HepG2 (cell line): Measurements from ENCODE around the gene PDE6H. TPM values are rescaled to one million over a fixed set of nuclear protein-coding genes. Genes with fewer than 3 reads are reported as not detected.

Experiments
- ATAC-seq: fragments of 200-7000 bp; cut with Tn5 transposase; 3 replicates; pipeline ENCODE4 v1.9.1; 2020; ENCODE audit warnings: mild to moderate bottlenecking, moderate library complexity
- BruUV-seq: library from RNA; stranded (reverse); fragments of 400-500 nt; replicated peaks from 2 replicates; lab custom pipeline; 2021; lab: Mats Ljungman, UMichigan
- CTCF ChIA-PET: fragments of 300-600 bp; formaldehyde crosslinking; extraction: SDS; loops from one replicate; lab custom pipeline; 2021; ENCODE audit warnings: low total read pairs, inconsistent platforms, low intra/inter-chr PET ratio; lab: Yijun Ruan, JAX
- POLR2A ChIA-PET: fragments of 350-600 bp; sonication (Branson Sonifier 250); formaldehyde crosslinking; loops from one replicate; lab custom pipeline; 2020; ENCODE audit warnings: antibody characterized with exemption, inconsistent platforms; lab: Yijun Ruan, JAX
- DNase-seq: peaks from one replicate; pipeline ENCODE4 v3.0.0-alpha.2; 2015; ENCODE audit warnings: low spot score
- FAIRE-seq: peaks from 3 replicates; lab custom pipeline; 2011; peaks lifted over from hg19 to GRCh38; lab: Jason Lieb, UNC
- H2AFZ ChIP-seq: one replicate; pipeline ENCODE4 v1.6.1; 2011; ENCODE audit warnings: low read length, inconsistent platforms
- H3K27ac ChIP-seq: fragments of 300-600 bp; 3 replicates; pipeline ENCODE4 v1.8.0; 2011; ENCODE audit warnings: mixed run types, mild to moderate bottlenecking, mixed read lengths, low read length, inconsistent platforms; ENCODE audit not compliant: insufficient read depth; ENCODE audit errors: extremely low read length
- H3K27me3 ChIP-seq, 2 experiments: fragments of 200-600 bp in 1 of 2; 2 replicates in 1 of 2; 3 replicates in 1 of 2; pipeline versions ENCODE4 v1.6.0 to v1.8.0; 2011; ENCODE audit warnings: low read length in 2 of 2, mild to moderate bottlenecking in 2 of 2, moderate library complexity in 2 of 2, inconsistent platforms in 1 of 2; ENCODE audit not compliant: insufficient read depth in 2 of 2, control insufficient read depth in 1 of 2
- H3K36me3 ChIP-seq, 2 experiments: fragments of 200-600 bp in 1 of 2; replicated peaks in 1 of 2; 2 replicates in 1 of 2; 3 replicates in 1 of 2; pipeline versions ENCODE4 v1.5.1 to v1.8.0; 2011; ENCODE audit warnings: low read length in 2 of 2, inconsistent platforms in 1 of 2; ENCODE audit not compliant: insufficient read depth in 2 of 2, control insufficient read depth in 1 of 2
- H3K4me1 ChIP-seq: 2 replicates; pipeline ENCODE4 v1.5.1; 2012; ENCODE audit warnings: low read length, inconsistent platforms; ENCODE audit not compliant: insufficient read depth
- H3K4me2 ChIP-seq: 2 replicates; pipeline ENCODE4 v1.6.0; 2011; ENCODE audit warnings: low read depth, low read length, inconsistent platforms
- H3K4me3 ChIP-seq, 3 experiments: fragments of 200-600 bp in 1 of 3; sonication (generic), shearing (Covaris generic) in 1 of 3; replicated peaks in 1 of 3; 2 replicates each; pipeline ENCODE4 v1.5.1; 2011 to 2016; ENCODE audit warnings: low read length in 3 of 3, inconsistent platforms in 2 of 3, low read depth in 2 of 3, mild to moderate bottlenecking in 2 of 3, control low read depth in 1 of 3, mixed read lengths in 1 of 3; ENCODE audit not compliant: insufficient read depth in 1 of 3
- H3K79me2 ChIP-seq: one replicate; pipeline ENCODE4 v1.6.1; 2011; ENCODE audit warnings: low read length, inconsistent platforms; ENCODE audit not compliant: insufficient read depth
- H3K9ac ChIP-seq: 2 replicates; pipeline ENCODE4 v1.6.0; 2011; ENCODE audit warnings: mild to moderate bottlenecking, low read depth, low read length, inconsistent platforms; ENCODE audit not compliant: insufficient read depth
- H3K9me3 ChIP-seq: 2 replicates; pipeline ENCODE4 v1.5.1; 2012; ENCODE audit warnings: mild to moderate bottlenecking, low read length
- H4K20me1 ChIP-seq: 2 replicates; pipeline ENCODE4 v1.6.0; 2011; ENCODE audit warnings: inconsistent platforms, mild to moderate bottlenecking, low read length, moderate library complexity; ENCODE audit not compliant: insufficient read depth
- ARNT ChIP-seq: fragments of 450-650 bp; IDR thresholded peaks from 2 replicates; pipeline ENCODE4 v1.6.1; 2017
- ATM ChIP-seq: fragments of 450-650 bp; IDR thresholded peaks from 2 replicates; pipeline ENCODE4 v1.7.1; 2017; ENCODE audit warnings: mild to moderate bottlenecking, borderline replicate concordance
- FOXJ3 ChIP-seq: sonication (generic); formaldehyde crosslinking; IDR thresholded peaks from 2 replicates; pipeline ENCODE4 v1.4.0; 2020; ENCODE audit warnings: missing genetic modification reagents, mild to moderate bottlenecking, borderline replicate concordance
- KDM5B ChIP-seq: sonication (generic); formaldehyde crosslinking; IDR thresholded peaks from 2 replicates; pipeline ENCODE4 v1.4.0; 2020; ENCODE audit warnings: missing genetic modification reagents, mild to moderate bottlenecking, borderline replicate concordance
- PAX8 ChIP-seq: sonication (generic); formaldehyde crosslinking; IDR thresholded peaks from 2 replicates; pipeline ENCODE4 v1.8.0; 2022; ENCODE audit warnings: mild to moderate bottlenecking, missing genetic modification reagents, borderline replicate concordance
- ZNF326 ChIP-seq: sonication (generic); formaldehyde crosslinking; IDR thresholded peaks from 2 replicates; pipeline ENCODE4 v1.4.0; 2020; ENCODE audit warnings: missing genetic modification reagents, borderline replicate concordance
- ZNF552 ChIP-seq: sonication (generic); formaldehyde crosslinking; IDR thresholded peaks from 2 replicates; pipeline ENCODE4 v1.9.0; 2022; ENCODE audit warnings: missing genetic modification reagents, mild to moderate bottlenecking, borderline replicate concordance
- ZNF558 ChIP-seq: sonication (generic); formaldehyde crosslinking; IDR thresholded peaks from 2 replicates; pipeline ENCODE4 v1.9.0; 2022; ENCODE audit warnings: mild to moderate bottlenecking, missing genetic modification reagents, borderline replicate concordance
- ZNF883 ChIP-seq: sonication (generic); formaldehyde crosslinking; IDR thresholded peaks from 2 replicates; pipeline ENCODE4 v1.5.1; 2020; ENCODE audit warnings: mild to moderate bottlenecking, missing genetic modification reagents; ENCODE audit errors: not compliant biosample characterization
- WGBS: methylation state at CpG from one replicate; pipeline ENCODE4 v1.1.6; 2017; ENCODE audit warnings: low lambda C conversion rate; 5-methylcytosine and 5-hydroxymethylcytosine counted together
- in situ Hi-C: cut with HindIII; loops from 2 replicates; pipeline ENCODE4 v1.10.0; 2017; ENCODE audit warnings: low pct_unique_long_range_greater_than_20kb; ENCODE audit not compliant: extremely low pct_ligation_motif_present
- intact Hi-C: fragments of 100-400 bp; cut with micrococcal nuclease; formaldehyde crosslinking; loops from one replicate; pipeline ENCODE4 v1.10.0; 2022; ENCODE audit not compliant: unreplicated experiment
- polyA plus RNA-seq, 8 experiments: library from polyadenylated mRNA; depleted of rRNA in 3 of 8; stranded (reverse) in 7 of 8; unstranded in 1 of 8; fragments of >200 nt; fragmentation: Illumina TruSeq in 4 of 8; extraction: Trizol in 4 of 8; gene quantifications; 2 replicates each; pipeline versions ENCODE4 v1.2.1 to v1.2.3, GENCODE V29; 2011 to 2016; ENCODE audit warnings: low read depth in 4 of 8, missing spikeins in 1 of 8, mixed read lengths in 1 of 8; ENCODE audit not compliant: insufficient read depth in 1 of 8
- total RNA-seq, 5 experiments: library from RNA; depleted of rRNA; stranded (reverse); fragments of >200 nt; fragmentation: Illumina TruSeq; extraction: Trizol; gene quantifications; 2 replicates each; pipeline ENCODE4 v1.2.3, GENCODE V29; 2016; ENCODE audit warnings: low read depth in 1 of 5
- TF ChIP-seq, protein P1 (sequence below): sonication (generic); formaldehyde crosslinking; IDR thresholded peaks from 2 replicates; pipeline ENCODE4 v1.5.0; 2020; ENCODE audit warnings: missing genetic modification reagents, mild to moderate bottlenecking, borderline replicate concordance
- TF ChIP-seq, protein P2 (sequence below): sonication (generic); formaldehyde crosslinking; IDR thresholded peaks from 2 replicates; pipeline ENCODE4 v1.5.1; 2020; ENCODE audit warnings: mild to moderate bottlenecking, missing genetic modification reagents, borderline replicate concordance
- TF ChIP-seq, protein P3 (sequence below): sonication (generic); formaldehyde crosslinking; conservative IDR thresholded peaks from 2 replicates; pipeline ENCODE4 v1.4.0; 2020; ENCODE audit warnings: mild to moderate bottlenecking, missing genetic modification reagents, moderate library complexity

PDE6H gene
- total and polyA plus RNA-seq, 2 of the 13 experiments (the other 11 are each of a cell fraction or from before 2014, with no cell fraction given) = not detected

DNA sequence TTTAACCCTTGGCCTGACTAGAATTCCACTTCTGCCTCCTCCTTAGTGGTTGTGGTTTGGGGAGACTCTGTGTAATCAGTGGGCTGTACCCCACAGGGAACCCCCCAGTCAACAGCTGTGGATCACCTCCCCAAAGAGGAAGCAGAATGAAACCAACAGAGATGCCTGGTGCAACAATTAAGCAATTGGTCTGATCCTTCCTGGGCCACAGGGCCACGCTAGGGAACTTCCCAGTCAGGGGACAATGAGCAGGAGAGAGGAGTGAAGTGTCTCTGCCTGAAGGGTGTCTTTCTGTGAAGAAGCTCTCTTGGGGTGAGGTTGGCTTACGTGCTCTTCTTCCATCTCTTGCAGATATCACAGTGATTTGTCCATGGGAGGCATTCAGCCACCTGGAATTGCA, 8.2 kb downstream of the PDE6H start:
- Histone ChIP-seq H3K9ac (no peak overlapping the region), H3K27ac (no peak overlapping the region), H3K36me3 (no peaks in the 10 kb centered on the region), H2AFZ (no peak overlapping the region), H3K9me3 (no peaks in the 10 kb centered on the region), H3K27me3 (peaks cover 0 to 1% of the 10 kb centered on the region in 2 experiments; a peak in 3 of 5 replicates), H3K4me2 (no peak overlapping the region), H4K20me1 (no peaks in the 10 kb centered on the region), H3K79me2 (no peaks in the 10 kb centered on the region), H3K4me3 (no peak overlapping the region), H3K4me1 (no peaks in the 10 kb centered on the region)
- no peak for TF ChIP-seq ZNF552 (CRISPR knock-in tag)
- no peak for TF ChIP-seq PAX8 (CRISPR knock-in tag)
- TF ChIP-seq, protein P1, sequence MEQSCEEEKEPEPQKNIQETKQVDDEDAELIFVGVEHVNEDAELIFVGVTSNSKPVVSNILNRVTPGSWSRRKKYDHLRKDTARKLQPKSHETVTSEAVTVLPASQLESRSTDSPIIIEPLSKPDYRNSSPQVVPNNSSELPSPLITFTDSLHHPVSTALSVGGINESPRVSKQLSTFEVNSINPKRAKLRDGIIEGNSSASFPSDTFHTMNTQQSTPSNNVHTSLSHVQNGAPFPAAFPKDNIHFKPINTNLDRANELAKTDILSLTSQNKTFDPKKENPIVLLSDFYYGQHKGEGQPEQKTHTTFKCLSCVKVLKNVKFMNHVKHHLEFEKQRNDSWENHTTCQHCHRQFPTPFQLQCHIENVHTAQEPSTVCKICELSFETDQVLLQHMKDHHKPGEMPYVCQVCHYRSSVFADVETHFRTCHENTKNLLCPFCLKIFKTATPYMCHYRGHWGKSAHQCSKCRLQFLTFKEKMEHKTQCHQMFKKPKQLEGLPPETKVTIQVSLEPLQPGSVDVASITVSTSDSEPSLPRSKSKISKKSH = no peak
- intact Hi-C loops = no loop called here
- BruUV-seq = no TSS peak
- 14% methylated on average over 2 of the region's 2 CpGs for WGBS
- ChIA-PET POLR2A (no interaction called here), CTCF (no interaction called here)
- ATAC-seq = no peak
- DNase-seq = no peak
- in situ Hi-C loops = no loop called here
- FAIRE-seq = no peak

DNA sequence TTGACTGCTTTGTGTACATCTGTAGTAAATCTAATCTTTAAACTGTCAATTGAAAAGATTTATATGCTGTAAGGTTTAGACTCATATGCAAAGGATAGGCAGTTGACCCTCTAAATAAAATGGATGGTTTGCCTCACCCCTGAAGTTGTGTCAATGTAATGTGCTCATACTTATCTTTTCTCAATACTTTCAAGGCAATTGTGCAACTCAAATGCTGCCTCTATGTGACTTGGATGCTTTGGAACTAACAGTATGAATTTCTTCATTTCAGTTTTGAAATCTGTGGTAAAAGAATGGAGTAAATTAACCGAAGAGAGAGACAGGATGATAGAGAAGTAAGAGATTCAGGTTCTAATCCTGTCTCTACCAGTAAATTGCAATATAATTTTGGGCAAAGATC, 9.7 kb downstream of the PDE6H start:
- Histone ChIP-seq H3K27ac (no peak overlapping the region), H3K4me2 (no peak overlapping the region), H3K9me3 (no peaks in the 10 kb centered on the region), H3K4me1 (no peaks in the 10 kb centered on the region), H3K4me3 (no peak overlapping the region), H3K79me2 (no peaks in the 10 kb centered on the region), H4K20me1 (no peaks in the 10 kb centered on the region), H2AFZ (no peak overlapping the region), H3K9ac (no peak overlapping the region), H3K36me3 (no peaks in the 10 kb centered on the region), H3K27me3 (peaks cover 0 to 1% of the 10 kb centered on the region in 2 experiments; a peak in 3 of 5 replicates)
- intact Hi-C loops (no loop called here), in situ Hi-C loops (no loop called here)
- ATAC-seq = no peak
- 3% methylated on average over 1 of the region's 1 CpG for WGBS
- FAIRE-seq = no peak
- BruUV-seq = no TSS peak
- DNase-seq = no peak
- ChIA-PET CTCF (no interaction called here), POLR2A (no interaction called here)
- no peak for TF ChIP-seq KDM5B (CRISPR knock-in tag)
- no peak for TF ChIP-seq ARNT
- TF ChIP-seq, protein P2, sequence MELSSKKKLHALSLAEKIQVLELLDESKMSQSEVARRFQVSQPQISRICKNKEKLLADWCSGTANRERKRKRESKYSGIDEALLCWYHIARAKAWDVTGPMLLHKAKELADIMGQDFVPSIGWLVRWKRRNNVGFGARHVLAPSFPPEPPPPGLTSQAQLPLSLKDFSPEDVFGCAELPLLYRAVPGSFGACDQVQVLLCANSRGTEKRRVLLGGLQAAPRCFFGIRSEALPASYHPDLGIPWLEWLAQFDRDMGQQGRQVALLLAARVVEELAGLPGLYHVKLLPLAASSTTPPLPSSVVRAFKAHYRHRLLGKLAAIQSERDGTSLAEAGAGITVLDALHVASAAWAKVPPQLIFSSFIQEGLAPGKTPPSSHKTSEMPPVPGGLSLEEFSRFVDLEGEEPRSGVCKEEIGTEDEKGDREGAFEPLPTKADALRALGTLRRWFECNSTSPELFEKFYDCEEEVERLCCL (CRISPR knock-in tag) = no peak
- TF ChIP-seq ZNF883 (CRISPR knock-in tag) = no peak
- TF ChIP-seq, protein P3, sequence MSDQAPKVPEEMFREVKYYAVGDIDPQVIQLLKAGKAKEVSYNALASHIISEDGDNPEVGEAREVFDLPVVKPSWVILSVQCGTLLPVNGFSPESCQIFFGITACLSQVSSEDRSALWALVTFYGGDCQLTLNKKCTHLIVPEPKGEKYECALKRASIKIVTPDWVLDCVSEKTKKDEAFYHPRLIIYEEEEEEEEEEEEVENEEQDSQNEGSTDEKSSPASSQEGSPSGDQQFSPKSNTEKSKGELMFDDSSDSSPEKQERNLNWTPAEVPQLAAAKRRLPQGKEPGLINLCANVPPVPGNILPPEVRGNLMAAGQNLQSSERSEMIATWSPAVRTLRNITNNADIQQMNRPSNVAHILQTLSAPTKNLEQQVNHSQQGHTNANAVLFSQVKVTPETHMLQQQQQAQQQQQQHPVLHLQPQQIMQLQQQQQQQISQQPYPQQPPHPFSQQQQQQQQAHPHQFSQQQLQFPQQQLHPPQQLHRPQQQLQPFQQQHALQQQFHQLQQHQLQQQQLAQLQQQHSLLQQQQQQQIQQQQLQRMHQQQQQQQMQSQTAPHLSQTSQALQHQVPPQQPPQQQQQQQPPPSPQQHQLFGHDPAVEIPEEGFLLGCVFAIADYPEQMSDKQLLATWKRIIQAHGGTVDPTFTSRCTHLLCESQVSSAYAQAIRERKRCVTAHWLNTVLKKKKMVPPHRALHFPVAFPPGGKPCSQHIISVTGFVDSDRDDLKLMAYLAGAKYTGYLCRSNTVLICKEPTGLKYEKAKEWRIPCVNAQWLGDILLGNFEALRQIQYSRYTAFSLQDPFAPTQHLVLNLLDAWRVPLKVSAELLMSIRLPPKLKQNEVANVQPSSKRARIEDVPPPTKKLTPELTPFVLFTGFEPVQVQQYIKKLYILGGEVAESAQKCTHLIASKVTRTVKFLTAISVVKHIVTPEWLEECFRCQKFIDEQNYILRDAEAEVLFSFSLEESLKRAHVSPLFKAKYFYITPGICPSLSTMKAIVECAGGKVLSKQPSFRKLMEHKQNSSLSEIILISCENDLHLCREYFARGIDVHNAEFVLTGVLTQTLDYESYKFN (CRISPR knock-in tag) = no peak
- no peak for TF ChIP-seq ZNF326 (CRISPR knock-in tag)
- no peak for TF ChIP-seq ZNF558 (CRISPR knock-in tag)
- no peak for TF ChIP-seq ATM
- no peak for TF ChIP-seq FOXJ3 (CRISPR knock-in tag)
